K562 (cell line): Measurements from ENCODE around the gene NEMP1. TPM values are rescaled to one million over a fixed set of nuclear protein-coding genes. Genes with fewer than 3 reads are reported as not detected.
A peak's percentile ranks its signal among the peaks of the same experiment; 100 is the strongest.

Experiments
- ASH1L ChIP-seq: fragments of 450-650 bp; IDR thresholded peaks from 2 replicates; pipeline ENCODE4 v1.6.1; 2018; ENCODE audit warnings: borderline replicate concordance, mild to moderate bottlenecking, low read depth; ENCODE audit not compliant: partially characterized antibody
- ATF1 ChIP-seq, 2 experiments: fragments of 450-650 bp in 1 of 2; IDR thresholded peaks; 2 replicates each; pipeline ENCODE4 v1.6.1; 2016; ENCODE audit warnings: missing compliant biosample characterization in 1 of 2, missing genetic modification characterization in 1 of 2
- CAMTA2 ChIP-seq: fragments of 250-450 bp; sonication (Bioruptor Pico); conservative IDR thresholded peaks from 2 replicates; pipeline ENCODE4 v1.5.1; 2022
- MEIS2 ChIP-seq: fragments of 450-650 bp; IDR thresholded peaks from 2 replicates; pipeline ENCODE4 v1.6.1; 2014; ENCODE audit warnings: mild to moderate bottlenecking; ENCODE audit not compliant: partially characterized antibody
- MTA3 ChIP-seq: fragments of 450-650 bp; formaldehyde crosslinking; IDR thresholded peaks from 2 replicates; pipeline ENCODE4 v1.6.1; 2017; ENCODE audit warnings: mild to moderate bottlenecking, borderline replicate concordance
- NFRKB ChIP-seq: fragments of 450-650 bp; IDR thresholded peaks from 2 replicates; pipeline ENCODE4 v1.6.1; 2016; ENCODE audit warnings: low read depth
- POLR2B ChIP-seq: fragments of 450-650 bp; IDR thresholded peaks from 2 replicates; pipeline ENCODE4 v1.6.1; 2018; ENCODE audit warnings: low read depth; ENCODE audit not compliant: partially characterized antibody
- SMARCA4 ChIP-seq: fragments of 450-650 bp; IDR thresholded peaks from 2 replicates; pipeline ENCODE4 v1.6.1; 2016
- SRF ChIP-seq, 2 experiments: fragments of 250-450, 450-650 bp in 1 of 2; sonication (Bioruptor Pico) in 1 of 2; sonication (generic) in 1 of 2; formaldehyde crosslinking; IDR thresholded peaks; 2 replicates each; pipeline versions ENCODE4 v1.5.0 to v1.5.1; 2020 to 2022; ENCODE audit warnings: mild to moderate bottlenecking in 1 of 2, missing genetic modification reagents in 1 of 2
- ZNF408 ChIP-seq: fragments of 250-450 bp; sonication (Bioruptor Pico); IDR thresholded peaks from 2 replicates; pipeline ENCODE4 v1.4.0; 2020; ENCODE audit warnings: low read depth, mild to moderate bottlenecking, moderate library complexity
- ZNF76 ChIP-seq: fragments of 250-450 bp; sonication (Bioruptor Pico); IDR thresholded peaks from 2 replicates; pipeline ENCODE4 v1.4.0; 2020; ENCODE audit warnings: mild to moderate bottlenecking, moderate library complexity, borderline replicate concordance
- ZNF77 ChIP-seq: fragments of 250-450 bp; sonication (Bioruptor Pico); IDR thresholded peaks from 2 replicates; pipeline ENCODE4 v1.5.0; 2020
- polyA plus RNA-seq, 8 experiments: library from polyadenylated mRNA; depleted of rRNA in 4 of 8; stranded (reverse) in 5 of 8; unstranded in 3 of 8; fragments of >200 nt; fragmentation: Nextera tagmentation in 2 of 8; fragmentation: Illumina TruSeq in 1 of 8; extraction: Ambion mirVana in 2 of 8; extraction: Trizol in 1 of 8; gene quantifications; 2 replicates each; pipeline versions ENCODE4 v1.2.1 to v1.2.3, GENCODE V29; 2011 to 2014; ENCODE audit warnings: inconsistent platforms in 1 of 8, missing spikeins in 1 of 8
- total RNA-seq, 7 experiments: library from RNA; depleted of rRNA in 6 of 7; stranded (reverse); fragments of >200 nt in 6 of 7; fragmentation: Illumina TruSeq in 2 of 7; extraction: Trizol in 2 of 7; gene quantifications; 2 replicates each; pipeline versions ENCODE4 v1.2.1 to v1.2.3, GENCODE V29; 2011 to 2021; ENCODE audit warnings: low replicate concordance in 1 of 7
- TF ChIP-seq, protein P1 (sequence below), 2 experiments: IDR thresholded peaks in 1 of 2; conservative IDR thresholded peaks in 1 of 2; 2 replicates each; pipeline ENCODE4 v1.6.1; 2016; ENCODE audit warnings: low read depth in 2 of 2, mild to moderate bottlenecking in 1 of 2, missing compliant biosample characterization in 1 of 2, missing genetic modification characterization in 1 of 2, moderate library complexity in 1 of 2
- TF ChIP-seq, protein P2 (sequence below): fragments of 450-650 bp; IDR thresholded peaks from 2 replicates; pipeline ENCODE4 v1.6.1; 2016; ENCODE audit warnings: mild to moderate bottlenecking
- TF ChIP-seq, protein P3 (sequence below): fragments of 450-650 bp; IDR thresholded peaks from 2 replicates; pipeline ENCODE4 v1.7.1; 2018; ENCODE audit warnings: mild to moderate bottlenecking, low read depth; ENCODE audit not compliant: partially characterized antibody
- TF ChIP-seq, protein P4 (sequence below), 2 experiments: fragments of 450-650 bp; conservative IDR thresholded peaks; 2 replicates each; pipeline ENCODE4 v1.6.1; 2017; ENCODE audit warnings: mild to moderate bottlenecking in 2 of 2, moderate library complexity in 2 of 2

The NEMP1 gene
- total and polyA plus RNA-seq, 9 of the 15 experiments (the other 6 are each of a cell fraction or from before 2014, with no cell fraction given): 9.5 to 82.2 (median 41.2) TPM

DNA sequence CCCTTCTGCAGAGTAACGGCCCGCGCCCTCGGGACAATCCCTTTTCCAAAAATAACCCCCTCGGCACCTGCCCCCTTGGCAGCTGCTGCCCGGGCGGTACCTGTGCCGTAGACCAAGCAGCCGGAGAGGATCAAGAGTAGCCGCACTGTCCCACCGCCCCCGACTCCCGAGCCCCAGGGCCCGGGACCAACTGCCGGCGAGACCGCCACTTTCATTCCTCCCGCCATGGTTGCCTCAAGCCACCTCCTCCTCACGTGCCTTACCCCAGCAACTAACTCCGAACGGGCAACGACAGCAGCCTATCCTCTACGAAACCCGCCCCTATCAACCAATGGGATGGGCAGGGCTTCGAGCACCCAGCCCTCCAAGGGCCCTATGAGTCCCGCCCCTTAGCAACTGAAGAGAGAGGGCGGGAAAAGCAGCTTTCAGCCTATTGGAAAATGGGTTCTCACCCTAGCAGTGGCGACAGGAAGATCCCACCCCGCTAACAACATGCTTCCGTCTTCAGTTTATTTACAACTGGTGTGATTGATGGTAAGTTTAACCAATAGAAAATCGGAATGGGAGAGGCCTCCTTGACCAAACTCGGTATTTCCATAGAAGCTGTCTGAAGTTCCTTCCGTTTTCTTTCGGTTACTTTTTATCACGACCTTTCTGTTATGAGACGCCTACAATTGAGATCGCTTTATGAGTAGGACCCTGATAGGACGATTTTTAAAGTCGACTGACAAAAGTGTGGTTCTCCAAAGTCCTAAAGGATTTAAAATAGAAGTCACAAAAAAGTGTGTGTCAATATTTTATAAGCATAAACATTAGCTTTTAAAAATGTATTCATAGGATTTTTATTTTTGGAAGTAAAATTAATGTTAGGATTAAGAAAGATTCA lies at the start of gene NEMP1 (continued):
- 0 out of 2 replicates have a peak, but pooled peaks have one; percentile 75 for TF ChIP-seq CAMTA2 (CRISPR knock-in tag)
- TF ChIP-seq ZNF77: no peak
- TF ChIP-seq, protein P1, sequence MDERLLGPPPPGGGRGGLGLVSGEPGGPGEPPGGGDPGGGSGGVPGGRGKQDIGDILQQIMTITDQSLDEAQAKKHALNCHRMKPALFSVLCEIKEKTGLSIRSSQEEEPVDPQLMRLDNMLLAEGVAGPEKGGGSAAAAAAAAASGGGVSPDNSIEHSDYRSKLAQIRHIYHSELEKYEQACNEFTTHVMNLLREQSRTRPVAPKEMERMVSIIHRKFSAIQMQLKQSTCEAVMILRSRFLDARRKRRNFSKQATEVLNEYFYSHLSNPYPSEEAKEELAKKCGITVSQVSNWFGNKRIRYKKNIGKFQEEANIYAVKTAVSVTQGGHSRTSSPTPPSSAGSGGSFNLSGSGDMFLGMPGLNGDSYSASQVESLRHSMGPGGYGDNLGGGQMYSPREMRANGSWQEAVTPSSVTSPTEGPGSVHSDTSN (CRISPR knock-in tag; IDR thresholded peaks at IDR 0.05; ENCODE audit: low read depth): no peak
- TF ChIP-seq, protein P1 (tag; conservative IDR thresholded peaks at IDR 0.05; ENCODE audit: low read depth): peak; percentile 99
- TF ChIP-seq, protein P2, sequence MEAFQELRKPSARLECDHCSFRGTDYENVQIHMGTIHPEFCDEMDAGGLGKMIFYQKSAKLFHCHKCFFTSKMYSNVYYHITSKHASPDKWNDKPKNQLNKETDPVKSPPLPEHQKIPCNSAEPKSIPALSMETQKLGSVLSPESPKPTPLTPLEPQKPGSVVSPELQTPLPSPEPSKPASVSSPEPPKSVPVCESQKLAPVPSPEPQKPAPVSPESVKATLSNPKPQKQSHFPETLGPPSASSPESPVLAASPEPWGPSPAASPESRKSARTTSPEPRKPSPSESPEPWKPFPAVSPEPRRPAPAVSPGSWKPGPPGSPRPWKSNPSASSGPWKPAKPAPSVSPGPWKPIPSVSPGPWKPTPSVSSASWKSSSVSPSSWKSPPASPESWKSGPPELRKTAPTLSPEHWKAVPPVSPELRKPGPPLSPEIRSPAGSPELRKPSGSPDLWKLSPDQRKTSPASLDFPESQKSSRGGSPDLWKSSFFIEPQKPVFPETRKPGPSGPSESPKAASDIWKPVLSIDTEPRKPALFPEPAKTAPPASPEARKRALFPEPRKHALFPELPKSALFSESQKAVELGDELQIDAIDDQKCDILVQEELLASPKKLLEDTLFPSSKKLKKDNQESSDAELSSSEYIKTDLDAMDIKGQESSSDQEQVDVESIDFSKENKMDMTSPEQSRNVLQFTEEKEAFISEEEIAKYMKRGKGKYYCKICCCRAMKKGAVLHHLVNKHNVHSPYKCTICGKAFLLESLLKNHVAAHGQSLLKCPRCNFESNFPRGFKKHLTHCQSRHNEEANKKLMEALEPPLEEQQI: no peak
- peak; percentile 71; the same call in 1 of the 2 replicates for TF ChIP-seq MTA3
- TF ChIP-seq, protein P3, sequence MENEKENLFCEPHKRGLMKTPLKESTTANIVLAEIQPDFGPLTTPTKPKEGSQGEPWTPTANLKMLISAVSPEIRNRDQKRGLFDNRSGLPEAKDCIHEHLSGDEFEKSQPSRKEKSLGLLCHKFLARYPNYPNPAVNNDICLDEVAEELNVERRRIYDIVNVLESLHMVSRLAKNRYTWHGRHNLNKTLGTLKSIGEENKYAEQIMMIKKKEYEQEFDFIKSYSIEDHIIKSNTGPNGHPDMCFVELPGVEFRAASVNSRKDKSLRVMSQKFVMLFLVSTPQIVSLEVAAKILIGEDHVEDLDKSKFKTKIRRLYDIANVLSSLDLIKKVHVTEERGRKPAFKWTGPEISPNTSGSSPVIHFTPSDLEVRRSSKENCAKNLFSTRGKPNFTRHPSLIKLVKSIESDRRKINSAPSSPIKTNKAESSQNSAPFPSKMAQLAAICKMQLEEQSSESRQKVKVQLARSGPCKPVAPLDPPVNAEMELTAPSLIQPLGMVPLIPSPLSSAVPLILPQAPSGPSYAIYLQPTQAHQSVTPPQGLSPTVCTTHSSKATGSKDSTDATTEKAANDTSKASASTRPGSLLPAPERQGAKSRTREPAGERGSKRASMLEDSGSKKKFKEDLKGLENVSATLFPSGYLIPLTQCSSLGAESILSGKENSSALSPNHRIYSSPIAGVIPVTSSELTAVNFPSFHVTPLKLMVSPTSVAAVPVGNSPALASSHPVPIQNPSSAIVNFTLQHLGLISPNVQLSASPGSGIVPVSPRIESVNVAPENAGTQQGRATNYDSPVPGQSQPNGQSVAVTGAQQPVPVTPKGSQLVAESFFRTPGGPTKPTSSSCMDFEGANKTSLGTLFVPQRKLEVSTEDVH: peak; percentile 95
- TF ChIP-seq NFRKB: peak; percentile 90
- peak; percentile 74; the same call in 1 of the 2 replicates for TF ChIP-seq ZNF76 (CRISPR knock-in tag)
- no peak for TF ChIP-seq ATF1 (CRISPR knock-in tag; IDR thresholded peaks at IDR 0.05)
- peak; percentile 87 for TF ChIP-seq ATF1 (tag; IDR thresholded peaks at IDR 0.05)
- TF ChIP-seq ASH1L: peak; percentile 94
- 0 out of 2 replicates have a peak, but pooled peaks have one; percentile 47 for TF ChIP-seq ZNF408 (CRISPR knock-in tag)
- TF ChIP-seq POLR2B: peak; percentile 77
- peak; percentile 89 for TF ChIP-seq MEIS2
- TF ChIP-seq SMARCA4: peak; percentile 22; the same call in 1 of the 2 replicates
- TF ChIP-seq SRF (CRISPR knock-in tag; IDR thresholded peaks at IDR 0.05): peak in 1 of 2 experiments; percentile 93; a peak in 2 of 4 replicates
- TF ChIP-seq, protein P4, sequence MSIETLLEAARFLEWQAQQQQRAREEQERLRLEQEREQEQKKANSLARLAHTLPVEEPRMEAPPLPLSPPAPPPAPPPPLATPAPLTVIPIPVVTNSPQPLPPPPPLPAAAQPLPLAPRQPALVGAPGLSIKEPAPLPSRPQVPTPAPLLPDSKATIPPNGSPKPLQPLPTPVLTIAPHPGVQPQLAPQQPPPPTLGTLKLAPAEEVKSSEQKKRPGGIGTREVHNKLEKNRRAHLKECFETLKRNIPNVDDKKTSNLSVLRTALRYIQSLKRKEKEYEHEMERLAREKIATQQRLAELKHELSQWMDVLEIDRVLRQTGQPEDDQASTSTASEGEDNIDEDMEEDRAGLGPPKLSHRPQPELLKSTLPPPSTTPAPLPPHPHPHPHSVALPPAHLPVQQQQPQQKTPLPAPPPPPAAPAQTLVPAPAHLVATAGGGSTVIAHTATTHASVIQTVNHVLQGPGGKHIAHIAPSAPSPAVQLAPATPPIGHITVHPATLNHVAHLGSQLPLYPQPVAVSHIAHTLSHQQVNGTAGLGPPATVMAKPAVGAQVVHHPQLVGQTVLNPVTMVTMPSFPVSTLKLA (conservative IDR thresholded peaks at IDR 0.05): peak; percentile 99
